ENCODE measurements around the gene CCR7. TPM values are rescaled to one million over a fixed set of nuclear protein-coding genes. Genes with fewer than 3 reads are reported as not detected.

The CCR7 gene
- total RNA-seq, 4 donors from 2014 or later = 0.12 to 0.95 (median 0.53) TPM; not detected in 1

- no peak for DNase-seq
- H3K4me3 ChIP-seq = no peak overlapping the region
- 78 to 86% methylated on average over 5 to 9 of the region's 9 CpGs for WGBS, 2 donors
- no peaks in the 10 kb centered on the region for H3K27me3 ChIP-seq
- H3K4me1 ChIP-seq = peaks cover 43 to 100% (median 81%) of the 10 kb centered on the region in 3 donors
- H3K27ac ChIP-seq = peak overlapping the region; percentile 52 to 95 (median 89)
- no peaks in the 10 kb centered on the region for H3K9me3 ChIP-seq
- no peaks in the 10 kb centered on the region for H3K36me3 ChIP-seq
- no peak for TF ChIP-seq CTCF (IDR thresholded peaks at IDR 0.05)
- TF ChIP-seq POLR2A (IDR thresholded peaks at IDR 0.05) = no peak
- intact Hi-C loops (cut with DNase I) = no loop called here
Measured at GRCh38 chr17:40539711-40540411, 25.4 kb downstream of the CCR7 start.

GRCh38 chr17:40538936-40539705 is 26.2 kb downstream of the CCR7 start:
- WGBS, 2 donors = 65 to 84% methylated on average over 5 of the region's 6 CpGs
- TF ChIP-seq CTCF (IDR thresholded peaks at IDR 0.05) (no peak), POLR2A (IDR thresholded peaks at IDR 0.05) (no peak)
- no peak for DNase-seq
- intact Hi-C loops (cut with DNase I) = no loop called here
- peak overlapping the region; percentile 52 to 95 (median 89) for H3K27ac ChIP-seq
- no peaks in the 10 kb centered on the region for H3K36me3 ChIP-seq
- no peaks in the 10 kb centered on the region for H3K9me3 ChIP-seq
- no peak overlapping the region for H3K4me3 ChIP-seq
- H3K4me1 ChIP-seq = peaks cover 50 to 100% (median 81%) of the 10 kb centered on the region in 3 donors
- H3K27me3 ChIP-seq = no peaks in the 10 kb centered on the region

GRCh38 chr17:40538019-40538935 is 27.0 kb downstream of the CCR7 start:
- H3K9me3 ChIP-seq = no peaks in the 10 kb centered on the region
- H3K4me1 ChIP-seq = peaks cover 55 to 100% (median 78%) of the 10 kb centered on the region in 3 donors
- no peak for DNase-seq
- TF ChIP-seq POLR2A (IDR thresholded peaks at IDR 0.05) (no peak), CTCF (IDR thresholded peaks at IDR 0.05) (no peak)
- H3K4me3 ChIP-seq = no peak overlapping the region
- peak overlapping the region; percentile 52 to 95 (median 89) for H3K27ac ChIP-seq
- WGBS, 2 donors = 37 to 41% methylated on average over 11 to 15 of the region's 15 CpGs
- H3K27me3 ChIP-seq = no peaks in the 10 kb centered on the region
- H3K36me3 ChIP-seq = no peaks in the 10 kb centered on the region
- intact Hi-C loops (cut with DNase I) = no loop called here

- Histone ChIP-seq H3K27ac (peak overlapping the region; percentile 72 to 95 (median 89)), H3K36me3 (no peaks in the 10 kb centered on the region), H3K9me3 (no peaks in the 10 kb centered on the region), H3K4me1 (peaks cover 49 to 100% (median 70%) of the 10 kb centered on the region in 3 donors), H3K4me3 (peak overlapping the region in 1 of 4 donors; percentile 30), H3K27me3 (no peaks in the 10 kb centered on the region)
- no peak for DNase-seq
- intact Hi-C loops (cut with DNase I) = no loop called here
- 21 to 27% methylated on average over 12 to 13 of the region's 13 CpGs for WGBS, 2 donors
- TF ChIP-seq CTCF (IDR thresholded peaks at IDR 0.05) = no peak
- peak in 1 of 4 donors; percentile 26 for TF ChIP-seq POLR2A (IDR thresholded peaks at IDR 0.05)
Measured at GRCh38 chr17:40536295-40537171, 28.7 kb downstream of the CCR7 start.
